Kidney tubule cell (primary cell): ENCODE results near the gene CATSPER4.

Experiments
- DNase-seq: peaks from one replicate; pipeline ENCODE4 v3.0.0-alpha.2; 2018; ENCODE audit warnings: low spot score

The CATSPER4 gene

DNA sequence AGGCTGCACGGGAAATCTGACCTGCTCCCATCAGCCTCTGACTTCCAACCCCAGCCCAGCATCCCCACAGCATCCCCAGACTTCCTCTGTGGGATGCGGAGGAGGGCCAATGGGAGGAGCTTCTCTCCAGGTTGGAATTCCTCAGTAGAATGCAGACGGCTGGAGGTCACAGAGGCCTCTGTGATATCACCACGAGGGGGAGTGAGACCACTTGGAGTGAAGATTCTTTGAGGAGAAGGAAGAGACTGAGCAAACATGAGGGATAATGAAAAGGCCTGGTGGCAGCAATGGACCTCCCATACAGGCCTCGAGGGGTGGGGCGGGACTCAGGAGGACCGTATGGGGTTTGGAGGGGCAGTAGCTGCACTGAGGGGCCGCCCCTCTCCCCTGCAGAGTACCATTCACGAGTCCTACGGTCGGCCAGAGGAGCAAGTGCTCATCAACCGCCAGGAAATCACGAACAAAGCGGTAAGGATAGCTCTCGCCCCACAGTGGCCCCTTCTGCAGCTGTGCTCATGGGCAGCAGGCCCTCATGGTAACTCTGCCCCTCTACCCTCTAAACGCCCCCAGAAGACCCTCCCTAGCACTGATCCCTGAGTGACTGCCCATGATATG, at the start of gene CATSPER4:
Gene CATSPER4, plus strand, starts transcription at position 230 of the 615 bp plus-strand sequence. Its CDS starts 26 bp downstream, at position 256.
- peak; percentile 25 for DNase-seq

DNA sequence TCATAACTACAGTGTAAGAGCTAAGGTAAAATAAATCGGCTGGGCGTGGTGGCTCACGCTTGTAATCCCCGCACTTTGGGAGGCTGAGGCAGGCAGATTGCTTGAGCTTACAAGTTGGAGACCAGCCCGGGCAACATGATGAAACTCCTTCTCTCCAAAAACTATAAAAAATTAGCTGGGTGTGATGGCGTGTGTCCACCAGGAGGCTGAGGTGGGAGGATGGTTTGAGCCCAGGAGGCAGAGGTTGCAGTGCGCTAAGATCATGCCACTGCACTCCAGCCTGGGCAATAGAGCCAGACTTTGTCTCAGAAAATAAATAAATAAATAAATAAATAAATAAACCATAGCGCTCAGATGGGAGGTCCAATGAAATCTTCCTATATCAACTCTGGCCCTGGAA, 48.2 kb upstream of the CATSPER4 start:
- no peak for DNase-seq

DNA sequence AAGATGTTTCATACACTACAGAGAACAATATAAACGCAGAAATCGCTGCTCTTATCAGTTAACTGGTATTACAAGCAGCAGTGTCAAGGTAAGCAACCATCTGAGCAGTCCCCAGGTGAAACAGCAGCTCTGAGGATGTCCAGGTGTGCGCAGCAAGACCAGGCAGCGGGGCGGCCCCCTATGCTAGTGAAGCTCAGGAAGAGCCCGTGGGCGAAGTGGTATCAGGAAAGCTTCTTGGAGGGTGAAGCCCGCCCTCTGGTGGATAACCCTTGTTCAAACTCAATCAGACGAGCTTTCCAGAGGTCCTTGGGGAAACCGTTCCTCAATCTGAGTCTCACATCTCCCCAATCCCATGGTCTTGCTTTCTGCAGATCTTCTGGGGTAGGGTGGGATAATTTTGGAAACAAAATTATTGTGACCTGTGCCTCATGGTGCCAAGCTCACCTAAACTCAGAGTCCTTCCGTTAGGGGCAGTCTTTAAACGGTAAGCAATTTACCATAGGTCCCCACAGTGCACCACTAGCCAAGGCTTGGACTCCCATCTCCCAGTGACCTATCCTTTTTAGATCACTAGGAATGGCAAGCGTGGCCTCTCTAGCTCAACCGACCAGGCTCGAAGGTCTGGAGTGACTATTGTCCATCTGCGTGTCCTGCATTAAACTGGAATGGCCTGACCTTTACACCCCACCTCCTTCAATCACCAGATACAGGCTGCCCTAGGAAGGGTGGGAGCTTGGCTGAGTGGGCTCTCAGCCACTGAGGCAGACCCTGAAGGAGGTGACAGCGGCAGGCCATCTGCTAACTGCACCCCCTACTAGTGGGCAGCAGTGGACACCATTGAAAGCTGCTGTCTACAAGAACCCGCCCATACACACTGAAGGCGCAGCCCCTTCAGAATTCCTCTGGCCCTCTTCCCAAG, 45.1 kb upstream of the CATSPER4 start:
- DNase-seq, result peak; percentile 78

DNA sequence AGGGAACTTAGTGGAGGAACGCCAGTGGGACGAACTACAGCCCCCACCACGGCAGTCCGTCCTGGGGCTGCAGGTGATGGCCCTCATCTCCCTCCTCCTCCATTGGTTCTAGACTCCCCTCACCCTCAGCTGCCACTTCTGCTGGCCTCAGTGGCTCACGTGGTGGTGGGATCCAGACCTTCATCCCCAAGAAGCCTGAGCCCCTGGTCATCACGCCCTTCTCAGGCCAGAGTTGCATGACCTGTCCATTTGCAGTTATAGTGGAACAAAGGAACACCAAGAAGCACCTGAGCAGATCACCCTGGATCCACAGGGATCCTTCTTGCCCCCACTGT, 44.5 kb upstream of the CATSPER4 start:
- no peak for DNase-seq

DNA sequence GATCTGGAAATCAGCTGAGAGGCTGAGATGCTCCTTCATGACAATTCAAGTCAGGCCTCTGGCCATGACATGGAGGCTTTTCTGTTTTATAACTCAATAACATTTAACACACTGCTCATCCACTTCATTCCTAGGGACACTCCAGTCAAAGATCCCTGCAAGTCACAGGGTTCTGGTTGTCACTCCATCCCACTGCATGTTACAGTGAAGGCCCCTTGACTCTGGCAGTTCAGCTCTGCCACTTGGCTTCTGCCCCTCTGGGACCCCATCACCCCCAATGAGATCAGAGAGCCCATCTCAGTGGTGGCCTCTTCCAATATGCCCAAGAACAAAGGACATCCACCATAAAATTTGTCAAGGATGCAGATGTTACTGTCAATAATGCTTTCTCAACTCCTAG, 41.5 kb upstream of the CATSPER4 start:
- DNase-seq, result no peak

DNA sequence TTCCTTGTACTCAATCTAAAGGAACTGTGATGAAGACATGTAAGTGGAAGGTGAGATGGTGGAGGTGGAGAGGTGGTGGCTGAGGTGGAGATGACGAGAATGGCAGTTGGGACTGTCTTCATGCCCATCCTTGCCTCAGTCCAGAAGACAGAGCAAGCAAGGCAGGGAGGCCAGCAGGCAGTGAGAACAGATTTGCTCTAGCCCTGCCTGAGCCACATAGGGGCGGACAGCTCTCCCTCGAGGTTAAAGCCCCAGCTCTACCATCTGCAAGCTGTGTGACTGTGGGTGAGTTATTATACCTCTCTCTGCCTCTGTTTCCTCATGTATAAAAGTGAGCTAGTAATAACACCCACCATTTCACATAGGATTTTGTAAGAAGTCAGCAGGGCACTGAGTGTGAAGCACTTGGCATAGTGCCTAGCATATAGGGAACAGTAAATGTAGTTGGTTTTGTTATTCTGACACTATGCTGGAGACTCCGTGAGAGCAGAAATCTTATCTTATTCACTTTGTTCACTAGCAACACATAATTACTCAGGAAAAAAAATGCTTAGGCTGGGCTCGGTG, 36.4 kb upstream of the CATSPER4 start:
- no peak for DNase-seq

DNA sequence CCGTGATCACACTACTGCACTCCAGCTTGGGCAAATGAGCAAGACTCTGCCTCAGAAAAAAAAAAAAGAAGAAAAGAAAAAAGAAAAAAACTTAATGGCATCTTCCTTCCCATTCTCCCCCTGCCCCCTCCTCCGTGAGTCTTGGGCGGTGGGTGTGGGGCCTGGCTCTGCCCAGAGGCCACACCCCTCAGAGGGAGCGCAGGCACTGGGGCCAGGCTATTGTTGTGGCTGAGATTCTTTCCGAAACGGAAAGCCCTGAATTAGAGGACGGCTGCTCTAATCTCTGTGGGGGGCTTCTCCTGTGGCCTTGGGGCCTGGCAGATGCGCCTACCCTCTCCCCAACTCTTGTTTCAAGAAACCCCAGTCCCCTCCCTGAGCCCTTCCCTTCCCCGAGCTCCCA, 35.7 kb upstream of the CATSPER4 start:
- DNase-seq, result no peak

DNA sequence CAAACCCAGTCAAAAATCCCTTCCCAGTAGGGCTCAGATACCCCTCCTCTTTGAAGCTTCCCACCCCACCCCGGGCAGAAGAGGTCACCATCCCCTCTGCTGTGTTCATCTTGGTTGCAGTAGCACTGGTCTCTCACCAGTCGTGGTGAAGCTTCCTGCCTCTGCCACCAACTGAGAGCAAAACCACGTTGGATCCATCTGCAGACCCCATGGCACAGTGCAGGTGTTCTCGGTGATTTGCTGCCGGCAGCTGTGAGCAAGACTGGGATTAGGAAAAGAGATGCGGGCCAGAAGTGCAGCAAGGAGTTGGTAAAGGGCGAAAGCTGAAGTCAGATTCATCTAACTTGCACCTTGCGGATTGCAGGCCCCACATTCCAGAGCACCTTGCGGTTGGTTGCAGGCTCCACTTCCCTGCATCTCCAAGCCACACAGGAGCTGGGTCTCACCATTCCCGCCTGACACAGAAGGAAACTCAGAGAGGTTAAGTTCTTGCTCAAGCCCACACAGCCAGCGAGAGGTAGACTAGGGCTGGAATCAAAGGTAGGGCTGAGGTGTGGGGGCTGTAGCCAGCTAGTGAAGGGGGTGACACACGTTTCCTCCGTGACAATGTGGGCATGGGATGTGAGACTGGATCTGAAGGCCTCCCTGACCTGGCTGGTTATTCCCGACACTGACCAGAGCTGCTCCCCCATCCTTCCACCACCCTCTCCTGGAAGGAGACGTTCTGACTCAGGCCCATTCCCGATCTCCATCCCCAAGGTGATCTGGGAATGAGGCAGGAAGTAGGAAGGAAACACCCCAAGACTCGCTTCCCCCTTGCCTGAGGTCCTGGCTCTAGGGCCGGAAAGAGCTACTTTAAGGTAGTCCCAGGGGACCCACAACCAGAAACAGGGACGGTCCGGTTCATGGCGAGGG, 34.8 kb upstream of the CATSPER4 start:
- no peak for DNase-seq

DNA sequence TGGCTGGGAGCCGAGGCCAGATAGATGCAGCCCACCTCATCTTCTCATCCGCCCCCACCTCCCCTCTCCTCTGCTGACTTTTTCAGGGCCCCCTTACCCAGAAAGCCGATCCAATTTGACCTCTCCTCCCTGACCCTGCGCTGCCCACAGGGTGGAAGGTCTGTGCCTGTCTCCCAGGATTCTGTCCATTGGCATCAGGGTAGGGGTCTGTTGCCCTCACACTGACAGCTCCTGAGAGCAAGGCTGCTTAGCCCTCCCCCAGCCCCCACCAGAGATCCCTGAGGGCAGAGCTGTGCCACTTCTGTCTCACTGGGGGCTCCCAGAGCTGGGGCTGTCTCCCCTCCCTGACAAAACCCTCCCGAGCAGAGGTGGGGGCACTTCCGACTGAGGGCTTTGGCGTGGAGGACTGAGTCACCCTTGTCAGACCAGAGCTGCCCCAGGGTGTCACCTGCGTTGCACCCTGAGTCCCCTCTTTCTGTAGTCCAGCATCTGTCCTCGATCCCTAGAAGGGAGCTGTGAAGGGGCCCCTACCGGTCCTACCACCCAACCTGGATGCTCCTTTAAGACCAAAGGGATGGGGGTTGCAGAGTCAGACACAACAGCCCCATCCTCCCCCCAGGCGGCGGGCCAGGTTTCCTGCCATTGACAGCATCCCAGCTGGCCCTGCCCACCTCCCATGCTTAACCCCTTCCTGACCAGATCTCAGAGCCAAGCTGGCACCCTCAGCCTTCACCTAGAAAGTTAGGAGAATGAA, 33.9 kb upstream of the CATSPER4 start:
- no peak for DNase-seq

DNA sequence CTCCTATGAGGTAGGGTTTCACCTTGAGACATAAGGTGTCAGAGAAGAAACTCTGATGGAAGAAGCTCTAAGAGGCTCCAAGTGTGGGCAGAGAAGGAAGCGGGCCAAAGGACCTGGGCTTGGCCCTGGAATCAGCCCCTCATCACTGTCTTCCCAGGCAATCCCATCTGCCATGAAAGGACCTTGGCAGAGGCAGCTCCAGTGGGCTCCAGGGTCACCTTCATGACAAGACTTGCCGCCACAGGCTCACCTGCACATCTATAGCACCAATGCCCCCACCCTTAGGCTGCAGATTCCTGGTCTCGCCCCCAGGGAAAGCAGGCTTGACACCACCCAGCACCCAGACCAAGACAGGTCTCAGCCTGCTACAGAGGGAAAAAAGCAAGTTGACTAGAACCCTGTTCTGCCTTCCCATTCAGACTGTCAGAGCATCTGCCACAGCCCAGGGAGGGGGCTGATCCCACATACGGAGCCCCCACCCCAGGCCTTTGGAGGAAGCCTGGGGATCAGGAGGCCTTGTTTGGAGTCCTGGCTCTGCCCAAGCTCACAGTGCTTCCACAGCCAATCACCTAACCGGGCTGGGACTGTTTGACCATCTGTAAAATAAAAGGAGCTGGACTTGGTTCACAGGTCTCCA, 32.0 kb upstream of the CATSPER4 start:
- DNase-seq, result no peak

DNA sequence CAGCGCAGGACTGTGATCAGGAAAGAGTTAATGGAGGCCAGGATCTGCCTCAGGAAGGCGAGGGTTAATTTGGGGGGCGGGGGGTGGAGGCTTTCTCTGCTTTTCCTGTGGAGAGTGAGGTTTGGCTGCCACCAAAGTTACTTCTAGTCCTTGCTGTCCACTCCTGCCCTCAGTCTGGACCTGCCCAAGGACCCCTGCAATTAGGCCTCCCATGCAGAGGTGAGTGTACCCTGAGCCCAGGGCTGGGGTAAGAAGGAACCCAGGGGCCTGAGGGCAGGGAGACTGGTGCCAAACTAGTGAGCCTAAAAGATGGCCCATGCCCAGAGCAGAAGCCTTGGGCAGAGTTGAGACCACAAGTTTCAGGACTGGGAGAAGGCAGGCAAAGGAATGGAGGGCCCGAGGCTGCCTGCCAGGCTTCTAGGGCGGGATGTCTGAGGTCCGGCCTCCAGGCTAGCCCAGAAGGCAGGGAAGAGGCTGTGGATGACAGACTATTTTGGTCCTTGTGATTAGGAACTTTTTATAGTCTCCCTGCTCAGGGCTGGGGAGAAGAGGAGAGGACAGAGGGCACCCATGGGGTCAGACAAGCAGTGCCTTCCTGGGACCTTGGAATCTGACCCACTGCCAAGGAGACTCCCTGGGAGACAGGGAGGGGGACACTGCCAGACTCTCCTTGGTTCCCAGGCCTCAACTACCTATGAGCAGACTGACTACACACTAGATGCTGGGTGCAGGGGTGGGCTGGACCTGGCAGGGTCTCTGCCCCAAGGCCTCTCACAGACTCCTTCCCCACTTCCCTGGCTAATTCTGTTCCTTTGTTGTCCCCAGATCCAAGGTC, 31.3 kb upstream of the CATSPER4 start, which contains the start of gene FAM110D:
Gene FAM110D, plus strand, starts transcription at position 172 of the 835 bp plus-strand sequence. CDS start 2,213 bp downstream, outside the sequence.
- no peak for DNase-seq

DNA sequence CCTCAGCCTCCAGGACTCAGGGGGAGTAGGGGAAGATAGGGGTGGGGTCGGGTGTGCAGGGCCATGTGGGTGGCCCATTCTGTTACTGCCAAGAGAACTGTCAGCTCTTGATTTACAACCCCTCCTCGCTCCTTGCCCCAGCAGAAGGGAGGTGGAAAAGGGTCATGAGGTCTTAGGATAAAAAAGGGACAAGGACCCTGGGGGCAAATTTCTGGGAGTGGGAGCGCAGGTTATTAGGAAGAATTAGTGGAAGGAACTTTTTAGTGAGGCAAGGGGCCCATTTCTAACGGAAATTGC, 30.7 kb upstream of the CATSPER4 start:
- DNase-seq, result no peak

DNA sequence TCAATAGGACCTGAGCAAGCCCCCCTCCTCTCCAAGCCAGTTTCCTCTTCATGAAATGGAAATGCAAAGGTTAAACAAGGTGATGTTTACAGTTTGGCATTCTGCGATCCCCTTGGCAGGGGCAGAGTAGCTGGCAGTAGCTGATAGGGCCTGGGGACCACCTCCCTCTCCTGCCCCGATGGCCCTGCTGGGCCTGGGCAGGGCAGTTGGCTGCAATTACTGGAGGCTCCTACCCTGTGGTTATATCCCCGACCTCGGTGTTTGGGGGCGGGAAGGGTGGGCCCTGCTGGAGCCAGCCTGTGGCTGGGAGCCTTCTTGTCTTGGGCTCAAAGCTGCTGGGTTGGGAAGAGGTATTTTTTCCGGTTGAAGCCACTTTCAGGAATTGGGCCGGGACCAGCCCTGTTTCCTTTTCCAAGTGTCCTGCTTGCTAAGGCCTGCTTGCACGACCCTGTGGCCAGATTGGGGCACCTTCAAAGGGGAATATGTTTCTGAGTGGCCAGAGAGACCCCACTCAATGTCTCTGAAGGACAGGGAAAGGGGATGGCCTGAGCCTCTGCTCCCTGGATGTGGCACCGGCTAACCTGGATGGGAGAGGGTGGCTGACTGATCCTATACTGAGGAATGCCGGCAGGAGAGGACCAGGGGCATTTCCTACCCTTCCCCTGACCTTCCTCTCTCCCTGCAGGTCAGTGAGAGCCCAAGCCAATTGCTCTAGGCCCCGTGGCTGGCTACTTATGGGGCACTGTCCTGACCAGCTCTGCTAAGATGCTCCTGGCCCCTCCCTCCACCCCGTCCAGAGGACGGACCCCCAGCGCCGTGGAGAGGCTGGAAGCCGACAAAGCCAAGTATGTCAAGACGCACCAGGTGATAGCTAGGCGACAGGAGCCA, 29.6 kb upstream of the CATSPER4 start:
- no peak for DNase-seq

DNA sequence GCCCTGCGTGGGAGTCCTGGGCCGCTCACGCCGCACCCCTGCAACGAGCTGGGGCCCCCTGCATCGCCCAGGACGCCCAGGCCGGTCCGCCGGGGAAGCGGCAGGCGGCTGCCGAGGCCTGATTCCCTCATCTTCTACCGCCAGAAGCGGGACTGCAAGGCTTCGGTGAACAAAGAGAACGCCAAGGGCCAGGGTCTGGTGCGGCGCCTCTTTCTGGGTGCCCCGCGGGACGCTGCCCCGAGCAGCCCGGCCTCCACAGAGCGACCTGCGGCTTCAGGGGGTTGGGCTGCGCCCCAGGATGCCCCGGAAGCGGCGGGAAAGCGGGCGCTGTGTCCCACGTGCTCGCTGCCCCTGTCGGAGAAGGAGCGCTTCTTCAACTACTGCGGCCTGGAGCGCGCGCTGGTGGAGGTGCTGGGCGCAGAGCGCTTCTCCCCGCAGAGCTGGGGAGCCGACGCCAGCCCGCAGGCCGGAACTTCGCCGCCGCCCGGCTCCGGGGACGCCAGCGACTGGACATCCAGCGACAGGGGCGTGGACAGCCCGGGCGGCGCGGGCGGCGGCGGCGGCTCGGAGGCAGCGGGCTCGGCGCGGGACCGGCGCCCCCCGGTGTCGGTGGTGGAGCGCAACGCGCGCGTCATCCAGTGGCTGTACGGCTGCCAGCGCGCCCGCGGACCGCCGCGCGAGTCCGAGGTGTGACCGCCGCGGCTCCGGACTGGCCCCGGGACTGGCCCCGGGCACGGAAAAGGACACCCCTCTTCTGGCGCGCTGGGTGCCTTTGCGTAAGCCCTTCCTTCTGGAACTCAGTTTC, 28.8 kb upstream of the CATSPER4 start:
- peak; percentile 49 for DNase-seq

DNA sequence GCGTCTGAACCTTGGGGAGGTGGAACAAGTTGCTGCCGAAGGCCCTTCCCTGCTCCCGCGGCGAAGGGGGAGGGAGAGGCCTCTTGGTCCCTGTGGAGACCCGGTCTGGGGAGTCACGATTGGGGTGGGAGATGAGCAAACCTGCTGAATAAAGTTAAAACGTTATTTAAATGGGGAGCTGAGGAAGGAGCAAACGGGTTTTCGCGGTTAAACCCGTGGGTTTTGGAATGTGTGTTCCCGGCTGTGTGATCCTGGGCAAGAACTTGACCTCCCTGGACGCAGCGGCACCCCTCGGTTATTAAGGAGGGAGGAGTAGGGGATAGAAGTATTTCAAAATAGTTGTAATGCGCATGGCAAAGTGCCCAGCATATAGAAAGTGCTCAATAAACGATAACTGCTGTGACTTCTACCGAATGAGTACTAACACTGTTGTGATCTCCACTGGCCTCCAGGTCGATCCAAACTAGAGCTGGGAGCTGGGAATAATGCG, 28.1 kb upstream of the CATSPER4 start:
- DNase-seq, result no peak

DNA sequence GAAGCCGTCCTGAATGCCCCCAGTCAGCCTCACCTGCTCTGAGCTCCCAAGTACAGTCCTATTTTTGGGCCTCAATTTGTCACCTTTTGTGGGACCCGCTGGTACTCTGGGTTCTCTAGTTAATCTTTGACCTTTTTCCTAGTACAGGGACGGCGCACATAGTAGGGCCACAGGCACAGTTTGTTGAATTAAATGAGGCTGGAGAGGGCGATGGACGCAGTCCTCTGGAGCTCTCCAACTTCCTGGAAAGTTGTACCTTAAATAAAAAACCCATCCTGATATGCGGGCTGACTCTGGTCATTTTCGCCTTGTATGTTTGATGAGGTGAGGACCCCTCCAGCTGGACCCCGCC, 26.7 kb upstream of the CATSPER4 start:
- DNase-seq, result no peak

DNA sequence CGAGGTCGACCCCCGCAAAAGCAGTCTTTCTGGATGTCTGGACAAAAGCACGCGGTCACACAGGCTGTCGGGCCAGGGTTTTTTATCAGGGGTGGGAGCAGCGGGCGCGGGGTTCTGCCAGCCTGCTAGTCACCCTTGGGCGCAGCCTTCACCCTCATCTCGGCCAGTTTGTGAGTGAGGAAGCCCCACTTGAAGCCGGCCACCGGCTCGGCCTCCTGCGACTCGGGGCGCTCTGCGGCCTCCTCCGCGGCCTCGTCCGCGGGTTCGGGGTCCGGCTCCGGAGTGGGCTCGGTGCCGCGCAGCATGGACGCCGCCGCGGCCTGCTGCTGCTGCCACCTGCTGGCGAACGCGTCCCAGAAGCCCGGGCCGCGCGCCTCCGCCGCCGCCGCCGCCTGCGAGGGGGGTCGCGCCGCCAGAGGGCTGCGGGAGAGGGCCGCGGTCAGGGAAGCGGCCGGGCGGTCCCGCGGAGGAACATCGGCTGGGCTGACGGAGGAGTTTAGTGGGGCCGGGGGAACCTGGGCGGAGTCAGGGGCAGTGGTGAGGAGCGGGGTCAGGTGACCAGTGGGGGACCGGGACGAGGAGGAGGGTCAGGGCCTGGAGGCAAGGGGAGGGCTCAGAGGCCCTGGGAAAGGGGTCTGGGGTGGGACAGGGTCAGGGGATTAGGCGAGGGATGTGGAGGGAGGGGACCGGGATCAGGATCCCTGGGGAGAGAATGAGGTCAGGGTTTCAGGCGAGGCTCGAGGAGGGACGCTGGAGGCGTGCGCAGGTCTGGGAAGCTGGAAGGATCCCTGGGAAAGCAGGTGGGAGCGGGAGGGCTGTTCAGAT, 26.2 kb upstream of the CATSPER4 start:
- DNase-seq, result peak; percentile 36
